ENCODE data around the gene MEG3. TPM values are rescaled to one million over a fixed set of nuclear protein-coding genes. Genes with fewer than 3 reads are reported as not detected.

Gene MEG3
- total and polyA plus RNA-seq, 2 of the 4 experiments (the other 2 are of a cell fraction) = 31.5 to 556 TPM

DNA sequence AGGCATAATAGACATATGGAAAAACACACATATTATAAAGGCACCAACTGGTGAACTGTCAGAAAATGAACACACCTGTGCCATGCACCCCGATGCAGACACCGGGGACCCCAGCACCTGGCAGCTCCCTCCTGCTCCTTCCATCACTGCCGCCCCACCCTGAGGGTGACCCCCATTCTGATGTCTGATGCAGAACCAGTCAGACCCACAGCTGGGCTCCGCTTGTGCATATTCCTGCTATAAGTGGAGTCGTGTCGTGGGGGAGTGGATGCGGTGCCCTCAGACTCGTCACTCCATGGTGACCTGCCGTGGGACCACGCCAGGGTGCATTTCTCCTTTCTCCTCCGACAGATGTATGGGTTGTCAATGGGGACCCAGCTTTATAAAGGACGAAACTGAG is 45.7 kb upstream of the MEG3 start:
- Histone ChIP-seq H2AK5ac (ENCODE audit: low read depth, low read length) (no peak overlapping the region), H3K9ac (ENCODE audit: low read depth, low read length) (no peak overlapping the region), H2BK20ac (ENCODE audit: low read depth, low read length) (no peak overlapping the region), H3K9me1 (ENCODE audit: insufficient read depth, low read length) (no peaks in the 10 kb centered on the region), H4K91ac (ENCODE audit: insufficient read depth, low read depth, low read length) (no peak overlapping the region), H4K20me1 (ENCODE audit: insufficient read depth, low read length) (no peaks in the 10 kb centered on the region), H3K9me3 (ENCODE audit: control insufficient read depth, insufficient read depth, low read length) (no peaks in the 10 kb centered on the region), H2BK5ac (ENCODE audit: low read depth, low read length, poor library complexity, severe bottlenecking) (no peak overlapping the region), H3K4me3 (ENCODE audit: insufficient read depth, low read depth, low read length) (no peak overlapping the region), H2AK9ac (replicated peaks; ENCODE audit: low read depth, low read length, poor library complexity) (no peak overlapping the region), H4K8ac (ENCODE audit: low read depth in 2 of 2, low read length in 2 of 2) (no peak overlapping the region), H3K27me3 (ENCODE audit: control insufficient read depth, insufficient read depth, low read length) (peaks cover 39% of the 10 kb centered on the region), H3K14ac (replicated peaks; ENCODE audit: low read depth, low read length) (no peak overlapping the region), H3K56ac (ENCODE audit: extremely low read depth, insufficient read depth, low read length) (no peak overlapping the region), H3K36me3 (ENCODE audit: control insufficient read depth, insufficient read depth, low read length) (no peaks in the 10 kb centered on the region), H3K27ac (ENCODE audit: insufficient read depth, low read length) (no peak overlapping the region), H3K18ac (ENCODE audit: low read depth, low read length) (no peak overlapping the region), H2BK120ac (ENCODE audit: low read depth, low read length) (no peak overlapping the region), H3K4me2 (ENCODE audit: low read depth, low read length) (no peak overlapping the region), H3K4me1 (ENCODE audit: control insufficient read depth, insufficient read depth, low read length) (peaks cover 8% of the 10 kb centered on the region; the same call in 1 of the 2 replicates), H4K5ac (ENCODE audit: low read depth, low read length) (no peak overlapping the region), H3K23ac (ENCODE audit: low read depth, low read length) (no peak overlapping the region), H2BK15ac (ENCODE audit: low read depth, low read length) (no peak overlapping the region), H3K79me1 (ENCODE audit: low read depth in 1 of 2, low read length in 2 of 2) (no peaks in the 10 kb centered on the region), H3K4ac (ENCODE audit: low read depth, low read length) (no peak overlapping the region), H2AFZ (replicated peaks; ENCODE audit: low read length, poor library complexity) (no peak overlapping the region)
- 88% methylated on average over 3 of the region's 12 CpGs; no CpG with 5 or more reads in 1 of the 2 experiments for WGBS, 2 experiments (ENCODE audit: extremely low coverage in 2 of 2, insufficient read length in 1 of 2)
- no peak for ATAC-seq (ENCODE audit: low read depth)
- TF ChIP-seq, protein P1, sequence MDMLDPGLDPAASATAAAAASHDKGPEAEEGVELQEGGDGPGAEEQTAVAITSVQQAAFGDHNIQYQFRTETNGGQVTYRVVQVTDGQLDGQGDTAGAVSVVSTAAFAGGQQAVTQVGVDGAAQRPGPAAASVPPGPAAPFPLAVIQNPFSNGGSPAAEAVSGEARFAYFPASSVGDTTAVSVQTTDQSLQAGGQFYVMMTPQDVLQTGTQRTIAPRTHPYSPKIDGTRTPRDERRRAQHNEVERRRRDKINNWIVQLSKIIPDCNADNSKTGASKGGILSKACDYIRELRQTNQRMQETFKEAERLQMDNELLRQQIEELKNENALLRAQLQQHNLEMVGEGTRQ (IDR thresholded peaks at IDR 0.05; ENCODE audit: low read depth, low read length) = no peak
- TF ChIP-seq CHD1 (IDR thresholded peaks at IDR 0.05; ENCODE audit: low read depth, low read length) (no peak), NFE2L2 (IDR thresholded peaks at IDR 0.05; ENCODE audit: low read depth, low read length) (no peak), RCOR1 (IDR thresholded peaks at IDR 0.05; ENCODE audit: insufficient replicate concordance, low read length) (no peak), BHLHE40 (IDR thresholded peaks at IDR 0.05; ENCODE audit: low read depth, low read length) (no peak), POLR2A (IDR thresholded peaks at IDR 0.05; ENCODE audit: low read depth, low read length) (no peak)
- no TSS peak for BruUV-seq (replicated peaks)
- in situ Hi-C loops (cut with MboI; ENCODE audit: low sequenced_read_pairs) = no loop called here
- no peak for DNase-seq
- intact Hi-C loops (cut with micrococcal nuclease) = no loop called here
- ChIA-PET CTCF (no interaction called here), POLR2A (ENCODE audit: unreplicated experiment) (no interaction called here)
- dilution Hi-C loops (cut with HindIII; ENCODE audit: low sequenced_read_pairs, unreplicated experiment) = no loop called here
